GM21381 (cell line): ENCODE measurements around the gene FOSL1.
A peak's percentile ranks its signal among the peaks of the same experiment; 100 is the strongest.

ENCODE experiments used
- ATAC-seq: cut with Tn5 transposase; IDR thresholded peaks from one replicate; pipeline ENCODE4 v1.9.1; 2021; ENCODE audit warnings: mild to moderate bottlenecking, moderate library complexity; ENCODE audit not compliant: unreplicated experiment

Gene FOSL1

GRCh38 chr11:65920372-65920802, 20.2 kb upstream of the FOSL1 start:
- ATAC-seq, result no peak

DNA sequence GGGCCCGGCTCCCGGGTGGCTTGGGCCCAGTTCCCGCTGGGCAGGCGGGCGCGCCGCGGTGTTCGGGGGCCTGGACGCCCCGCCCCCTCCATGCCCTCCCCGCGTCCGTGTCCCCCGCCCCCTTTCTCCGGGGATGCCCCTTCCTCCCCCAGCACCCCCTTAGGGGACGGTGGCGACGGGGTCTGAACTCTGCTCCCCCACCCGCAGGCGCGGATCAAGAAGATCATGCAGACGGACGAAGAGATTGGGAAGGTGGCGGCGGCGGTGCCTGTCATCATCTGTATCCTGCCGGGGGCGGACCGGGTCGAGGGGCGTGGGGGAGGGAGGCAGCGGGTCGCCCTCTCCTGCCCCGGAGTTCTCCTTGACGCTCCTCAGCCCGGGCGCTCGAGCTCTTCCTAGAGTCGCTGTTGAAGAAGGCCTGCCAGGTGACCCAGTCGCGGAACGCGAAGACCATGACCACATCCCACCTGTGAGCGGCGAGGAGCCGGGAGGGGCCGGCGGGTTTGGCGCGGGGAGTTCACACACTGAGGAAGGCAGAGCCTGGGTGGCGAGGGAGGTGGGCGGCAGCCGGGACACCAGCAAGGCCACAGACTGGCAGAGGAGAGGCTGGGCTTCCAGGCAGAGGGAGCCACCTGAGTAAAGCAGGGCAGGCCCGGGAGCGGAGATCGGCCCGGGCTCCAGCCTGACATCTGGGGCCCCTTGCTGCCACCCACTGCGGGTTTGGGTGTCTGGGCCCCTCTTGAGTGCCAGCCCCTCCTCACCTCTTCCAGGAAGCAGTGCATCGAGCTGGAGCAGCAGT, 19.6 kb upstream of the FOSL1 start:
- ATAC-seq, result peak; percentile 38

- peak; percentile 74 for ATAC-seq
These were observed 19.0 kb upstream of the FOSL1 start, which contains the start of gene DRAP1 for GRCh38 chr11:65919141-65919572. TSS of gene DRAP1 (plus strand) at chr11:65919426. CDS start at chr11:65919502, 76 bp downstream.

DNA sequence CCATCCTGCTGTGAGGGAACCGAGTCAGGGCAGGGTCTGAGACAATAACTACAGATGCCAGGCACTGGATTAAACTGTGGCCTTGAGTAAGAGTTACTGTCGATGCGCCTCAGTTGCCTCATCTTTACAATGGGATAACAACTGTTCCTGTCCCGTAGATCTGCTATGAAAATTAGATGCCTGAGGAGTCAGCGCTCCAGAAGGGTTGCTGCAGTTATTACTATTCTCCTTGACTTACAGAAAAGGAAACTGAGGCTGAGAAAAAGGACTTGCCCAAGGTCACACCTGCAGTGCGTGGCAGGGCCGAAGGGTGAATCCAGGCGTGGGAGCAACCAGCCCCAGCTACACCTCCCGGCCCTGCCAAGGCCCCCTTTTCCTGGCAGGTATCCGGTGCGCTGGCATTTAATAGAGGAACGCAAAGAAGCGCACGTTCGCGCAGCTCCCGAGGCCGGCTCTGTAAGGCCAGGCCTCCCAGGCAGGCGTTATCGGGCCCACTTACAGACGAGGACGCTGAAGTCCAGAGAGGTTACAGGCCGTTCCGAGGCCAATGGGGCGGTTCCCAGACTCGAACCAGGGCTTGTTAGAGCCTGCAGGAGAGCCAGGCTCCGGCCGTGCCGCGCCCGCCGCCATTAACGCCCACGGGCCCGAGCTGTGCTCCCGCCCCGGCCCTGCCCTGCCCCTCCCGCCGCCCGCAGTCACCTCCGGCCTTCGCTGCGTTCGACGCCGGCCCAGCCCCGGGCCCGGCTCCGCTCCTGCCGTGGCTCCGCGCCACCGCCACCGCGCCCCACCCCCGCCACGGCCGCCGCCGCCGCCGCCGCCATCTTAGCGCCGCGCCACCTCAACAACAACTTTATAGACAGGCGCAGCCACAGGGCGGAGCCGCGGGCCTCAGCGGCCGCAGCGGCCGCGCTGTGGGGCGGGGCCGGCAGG, 18.3 kb upstream of the FOSL1 start, which contains the start of gene C11orf68:
Gene C11orf68, minus strand, starts transcription at position 852 of the 930 bp plus-strand sequence. Its CDS starts 31 bp downstream, at position 821.
- ATAC-seq, result peak; percentile 44

DNA sequence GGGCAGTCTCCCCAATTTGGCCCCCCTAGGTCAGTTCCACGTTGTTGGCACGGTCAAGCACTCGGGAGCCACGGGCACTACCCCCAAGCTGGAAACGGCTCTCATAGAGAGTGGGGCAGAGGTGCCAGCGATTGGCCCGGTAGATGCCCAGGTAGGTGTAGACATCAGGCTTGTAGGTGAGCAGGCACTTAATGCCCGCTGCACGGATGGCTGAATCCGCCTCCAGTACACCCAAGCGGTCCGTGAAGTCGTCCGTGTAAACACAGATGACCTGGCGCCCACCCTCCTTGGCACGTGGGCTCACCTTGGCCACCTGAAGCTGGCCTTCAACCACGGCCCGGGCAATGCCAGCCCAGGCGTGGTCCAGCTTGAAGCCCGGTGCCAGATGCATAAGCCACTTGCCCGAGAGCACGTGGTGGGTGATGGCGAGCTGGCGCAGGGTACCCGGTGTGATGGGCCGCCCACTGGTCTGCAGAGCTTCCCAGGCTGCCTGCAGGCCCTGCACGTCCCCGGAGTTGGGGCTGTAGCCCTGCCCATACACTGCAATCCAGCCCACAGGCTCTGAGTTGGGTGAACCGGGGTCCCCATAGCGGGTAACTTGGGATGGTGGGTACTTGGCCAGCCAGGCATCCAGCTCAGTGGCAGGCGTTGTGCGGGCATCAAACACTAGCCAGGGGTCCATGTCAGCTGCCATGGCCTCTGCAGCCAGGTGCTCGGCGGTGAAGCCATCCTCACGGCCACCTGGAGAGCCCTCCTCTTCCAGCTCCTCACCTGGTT, 17.4 kb upstream of the FOSL1 start:
- ATAC-seq, result no peak

GRCh38 chr11:65917077-65917433, 16.9 kb upstream of the FOSL1 start:
- no peak for ATAC-seq

DNA sequence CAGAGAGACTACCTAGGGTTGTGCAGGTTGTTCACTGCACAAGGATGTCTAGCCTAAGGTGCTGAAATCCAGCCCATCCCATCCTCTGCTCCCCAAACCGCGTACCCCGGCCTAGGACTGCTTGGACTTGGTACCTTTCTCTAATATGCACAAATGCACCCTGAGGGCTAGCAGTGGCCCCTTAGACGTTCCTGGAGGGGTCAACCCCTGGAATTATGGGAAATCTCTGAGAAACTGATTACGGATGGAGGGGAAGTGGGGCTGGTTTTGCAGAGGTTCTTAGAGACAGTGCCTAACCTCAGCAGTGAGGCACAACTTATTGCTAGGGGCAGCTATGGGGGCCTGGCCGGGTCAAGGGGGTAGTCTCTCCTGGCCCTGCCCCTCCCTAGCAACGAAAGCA, 16.2 kb upstream of the FOSL1 start:
- ATAC-seq, result no peak

- ATAC-seq, result no peak
These were observed 15.6 kb upstream of the FOSL1 start for GRCh38 chr11:65915821-65916251.

- no peak for ATAC-seq
These were observed 15.1 kb upstream of the FOSL1 start for GRCh38 chr11:65915101-65915820.

DNA sequence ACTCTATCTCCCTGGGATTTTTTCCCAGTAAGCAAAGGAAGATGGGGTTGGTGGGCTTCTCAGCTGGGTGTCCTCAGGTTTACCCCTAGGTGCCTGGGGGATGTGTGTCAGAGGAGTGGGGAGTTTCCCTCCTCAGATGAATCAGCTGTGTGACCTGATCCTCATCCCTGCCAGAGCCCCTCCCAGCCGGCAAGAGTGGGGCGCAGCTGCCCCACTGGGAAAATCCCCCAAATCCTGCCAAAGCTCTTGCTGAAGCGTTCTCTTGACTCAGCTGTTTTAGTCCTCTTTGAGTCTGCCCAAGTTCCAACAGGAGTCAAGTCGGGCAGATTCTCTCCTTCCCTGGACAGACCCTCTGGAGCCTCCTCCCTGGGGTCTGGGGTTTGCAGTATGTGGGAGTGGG, 12.7 kb upstream of the FOSL1 start:
- no peak for ATAC-seq

GRCh38 chr11:65911682-65912568, 11.7 kb upstream of the FOSL1 start:
- ATAC-seq, result no peak

DNA sequence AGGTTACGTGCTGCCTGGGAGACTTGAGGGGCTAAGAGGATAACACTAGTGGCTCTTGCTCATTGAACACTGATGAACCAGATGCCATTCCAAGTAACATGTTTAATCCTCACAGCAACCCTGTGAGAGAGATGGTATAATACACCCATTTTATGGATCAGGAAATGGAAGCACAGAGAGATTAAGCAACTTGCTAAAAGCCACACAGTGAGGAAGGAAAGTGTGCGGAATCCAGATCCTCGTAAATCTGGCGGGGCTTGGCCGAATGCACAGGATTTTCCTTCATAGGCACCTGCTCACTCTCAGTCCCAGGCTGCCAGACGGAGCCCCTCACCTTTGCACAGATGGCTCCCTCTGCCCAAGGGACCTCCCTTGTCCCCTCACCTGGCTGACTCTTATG, 7.7 kb upstream of the FOSL1 start:
- no peak for ATAC-seq

- ATAC-seq, result no peak
These were observed 6.4 kb upstream of the FOSL1 start for GRCh38 chr11:65906602-65907001.

- ATAC-seq, result no peak
These were observed 3.5 kb upstream of the FOSL1 start for GRCh38 chr11:65903715-65904114.

GRCh38 chr11:65903068-65903481, 2.9 kb upstream of the FOSL1 start:
- ATAC-seq, result no peak

DNA sequence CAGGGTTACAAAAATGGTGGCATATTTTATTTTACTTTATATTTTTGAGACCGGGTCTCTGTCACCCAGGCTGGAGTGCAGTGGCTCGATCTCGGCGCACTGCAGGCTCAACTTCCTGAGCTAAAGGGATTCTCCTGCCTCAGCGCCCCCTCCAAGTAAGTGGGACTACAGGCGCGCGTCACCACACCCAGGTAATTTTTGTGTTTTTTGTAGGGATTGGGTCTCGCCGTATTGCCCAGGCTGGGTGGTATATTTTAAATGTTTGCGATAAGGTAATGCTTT, 652 bp upstream of the FOSL1 start:
- no peak for ATAC-seq

DNA sequence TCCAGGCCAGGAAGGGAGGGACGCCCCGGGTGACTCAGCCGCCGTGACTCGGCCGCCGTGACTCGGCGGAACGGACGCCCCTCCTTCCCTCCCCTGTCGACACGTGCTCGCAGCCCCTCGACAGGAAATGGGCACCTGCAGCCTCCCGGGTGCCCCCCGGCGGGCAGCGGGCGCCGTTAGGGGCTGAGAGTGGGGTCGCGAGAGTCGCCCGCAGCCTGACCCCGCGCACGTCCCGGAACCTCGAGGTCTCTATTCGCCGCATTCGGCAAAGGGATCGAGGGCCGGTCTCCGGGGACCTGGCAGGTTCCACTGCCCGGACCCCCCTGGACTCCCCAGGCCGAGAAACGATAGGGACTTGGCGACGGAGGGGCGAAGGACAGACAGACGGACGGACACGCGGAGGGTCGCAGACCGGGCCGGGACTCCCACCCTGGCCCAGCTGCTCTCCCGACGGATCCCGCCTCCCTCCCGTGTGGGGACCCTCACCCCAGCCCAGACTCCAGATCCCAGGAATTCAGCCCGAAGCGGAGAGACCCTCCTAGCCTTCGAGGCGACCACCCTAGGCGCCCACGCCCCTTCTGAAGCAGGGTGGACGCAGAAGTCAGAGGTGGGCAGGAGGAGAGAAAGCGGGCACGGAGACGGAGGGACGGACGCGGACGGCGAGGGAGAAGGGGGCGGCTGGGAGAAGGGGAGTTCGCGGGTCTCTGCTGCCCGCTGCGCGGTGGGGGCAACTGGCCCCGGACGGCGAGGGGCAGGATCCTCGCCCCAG, 648 bp downstream of the FOSL1 start:
- no peak for ATAC-seq

DNA sequence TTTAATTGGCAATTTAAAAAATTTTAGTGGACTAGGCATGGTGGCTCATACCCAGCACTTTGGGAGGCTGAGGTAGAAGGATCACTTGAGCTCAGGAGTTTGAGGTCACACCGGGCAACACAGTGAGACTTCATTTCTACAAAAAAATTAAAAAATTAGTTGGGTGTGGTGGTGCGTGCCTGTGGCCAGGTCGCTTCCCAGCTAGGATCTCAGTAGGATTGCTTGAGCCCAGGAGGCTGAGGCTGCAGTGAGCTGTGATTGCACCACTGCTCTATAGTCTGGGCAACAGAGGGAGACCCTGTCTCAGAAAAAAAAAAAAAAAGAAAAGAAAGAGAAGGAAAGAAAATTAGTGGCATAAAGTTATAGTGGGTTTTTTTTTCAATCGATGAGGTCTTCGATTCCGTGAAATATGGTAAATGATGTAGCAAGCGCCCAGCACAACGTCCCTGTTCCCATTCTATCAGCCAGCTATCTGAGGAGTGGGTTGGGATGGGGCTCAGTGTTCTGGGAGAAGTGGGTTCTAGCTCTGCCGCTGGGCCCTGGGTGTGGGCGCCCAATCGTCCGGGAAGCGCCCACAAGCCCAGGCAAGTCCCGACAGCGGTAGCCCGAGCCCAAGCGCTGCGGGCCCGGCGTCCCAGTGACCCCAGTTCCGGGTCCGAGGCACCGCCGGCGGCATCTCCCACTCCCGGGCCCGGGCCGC, 1.4 kb downstream of the FOSL1 start:
- no peak for ATAC-seq
